GM10847 (cell line): ENCODE data around the gene TBX2.

Experiments used
- POLR2A ChIP-seq: IDR thresholded peaks from 2 replicates; pipeline ENCODE4 v1.6.1; 2011; ENCODE audit not compliant: insufficient read length; ENCODE audit errors: extremely low read depth

The TBX2 gene

DNA sequence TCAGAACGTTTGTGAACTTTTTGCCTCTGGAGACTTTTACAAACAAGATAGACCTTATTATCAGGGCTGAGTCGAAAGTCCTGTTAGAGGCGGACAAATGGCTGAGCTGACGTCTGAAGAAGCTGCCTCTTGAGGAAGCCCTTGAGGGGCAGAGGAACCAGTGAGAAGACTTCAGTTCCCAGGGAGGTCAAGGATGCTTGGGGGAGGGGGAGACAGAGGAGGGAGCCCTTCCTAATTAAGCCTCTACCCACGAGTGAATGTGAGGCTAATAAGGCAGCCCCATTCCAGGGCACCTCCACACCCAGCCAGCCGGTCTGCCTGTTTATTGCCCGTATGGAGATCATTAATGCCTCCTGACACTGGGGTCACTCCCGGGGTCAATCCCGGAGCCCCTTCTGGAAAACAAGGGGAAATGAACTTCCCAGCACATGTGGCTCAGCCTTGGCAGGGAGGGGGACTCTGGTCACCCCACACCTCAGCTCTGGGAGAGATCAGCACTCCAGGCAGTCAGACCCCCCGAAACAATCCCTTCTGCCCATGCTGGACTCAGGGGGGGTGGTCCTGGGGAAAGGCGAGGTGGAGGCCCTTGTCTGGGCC is 43.3 kb downstream of the TBX2 start:
- TF ChIP-seq POLR2A: no peak

DNA sequence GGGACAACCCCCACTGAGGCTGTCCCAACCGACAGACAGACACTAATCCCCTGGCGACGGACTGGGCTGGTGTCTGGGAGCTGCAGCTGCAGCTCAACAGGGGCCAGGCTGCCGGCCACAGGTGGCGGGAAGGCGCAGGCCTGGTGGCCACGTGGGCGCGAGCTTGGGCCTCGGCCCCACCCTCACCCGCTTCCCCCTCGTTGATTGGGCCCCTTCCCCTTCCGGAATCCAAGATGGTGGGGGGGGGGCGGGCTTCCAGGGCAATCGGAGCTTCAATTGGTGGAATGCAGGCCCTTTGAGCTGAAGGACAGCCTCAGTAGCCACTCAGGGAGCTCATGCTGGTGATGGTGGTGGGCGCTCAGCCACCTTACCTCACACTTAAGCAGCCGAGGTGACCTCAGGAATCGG is 43.8 kb downstream of the TBX2 start:
- no peak for TF ChIP-seq POLR2A

DNA sequence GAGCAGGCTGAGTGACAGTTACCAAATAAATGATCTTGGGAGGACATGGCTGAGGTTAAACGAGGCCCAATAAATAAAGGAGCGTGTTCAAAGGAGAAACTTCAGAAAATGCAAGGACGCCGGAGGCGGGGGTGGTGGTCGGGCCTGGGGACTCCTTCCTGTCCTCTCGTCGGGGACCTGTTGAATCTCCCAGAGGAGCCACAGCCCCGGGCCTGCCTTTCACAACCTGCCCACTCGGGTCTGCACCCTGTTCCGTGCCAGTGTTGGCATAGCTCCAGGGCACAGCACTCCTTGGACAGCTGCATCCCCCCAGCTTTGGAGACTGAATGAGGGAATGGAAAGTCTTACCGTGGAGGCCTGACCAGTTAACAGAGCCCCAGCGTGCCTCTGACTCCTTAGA is 44.4 kb downstream of the TBX2 start:
- TF ChIP-seq POLR2A: no peak

DNA sequence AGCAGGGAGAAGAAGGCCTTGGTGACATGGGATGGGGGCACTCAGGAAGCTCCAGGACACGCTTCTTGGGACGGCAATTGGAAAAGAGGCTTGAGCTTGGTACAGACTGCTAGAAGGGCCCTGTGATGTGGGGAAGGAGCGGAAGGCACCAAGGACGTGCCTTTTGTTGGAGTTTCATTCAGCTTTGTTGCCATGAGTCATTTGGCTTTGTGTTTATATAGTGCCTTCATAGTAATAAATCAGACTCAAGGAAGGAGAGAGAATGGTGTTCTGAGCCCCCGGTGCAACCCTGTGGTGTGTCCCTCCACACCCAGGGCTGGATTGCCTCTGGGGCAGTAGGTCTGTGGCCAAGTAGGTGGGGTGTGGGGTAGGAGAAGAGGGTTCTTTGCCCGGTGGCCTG is 45.2 kb downstream of the TBX2 start:
- no peak for TF ChIP-seq POLR2A

DNA sequence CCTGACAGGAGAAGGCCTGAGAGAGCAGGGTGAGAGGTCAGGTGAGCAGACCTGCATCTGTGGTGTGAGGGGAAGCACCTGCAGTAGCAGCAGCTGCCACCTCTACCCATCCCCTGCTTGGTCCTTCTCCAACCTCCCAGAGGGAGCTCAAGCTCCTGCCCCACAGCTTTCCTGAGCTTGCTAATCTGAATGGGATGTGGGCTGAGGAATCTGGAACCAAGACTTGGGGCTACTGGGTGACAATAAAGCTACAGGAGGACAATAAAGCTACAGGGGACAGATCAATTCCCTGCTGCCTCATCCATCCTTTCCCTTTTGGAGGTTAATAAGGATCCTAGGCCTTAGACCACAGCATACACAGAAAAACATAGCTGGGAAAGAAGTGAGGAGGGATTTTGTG is 47.7 kb downstream of the TBX2 start:
- TF ChIP-seq POLR2A: no peak

DNA sequence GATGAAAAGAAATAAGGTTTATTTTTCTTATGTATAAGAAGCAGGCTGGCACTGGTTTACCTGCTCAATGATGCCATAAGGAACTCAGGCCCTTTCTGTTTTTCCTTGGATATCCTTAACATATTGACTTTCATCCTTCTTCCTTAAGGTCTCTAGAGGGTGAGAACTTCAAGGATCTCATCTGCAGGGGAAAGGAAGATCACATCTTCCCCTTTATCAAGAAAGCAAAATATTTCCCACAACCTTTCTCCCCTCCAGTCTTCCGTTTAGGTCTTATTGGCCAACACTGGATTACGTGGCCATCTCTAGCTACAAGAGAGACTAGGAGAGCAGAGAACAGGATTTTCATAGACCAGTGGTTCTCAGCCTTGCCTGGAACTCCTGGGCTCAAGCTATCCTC is 48.4 kb downstream of the TBX2 start:
- TF ChIP-seq POLR2A: no peak

DNA sequence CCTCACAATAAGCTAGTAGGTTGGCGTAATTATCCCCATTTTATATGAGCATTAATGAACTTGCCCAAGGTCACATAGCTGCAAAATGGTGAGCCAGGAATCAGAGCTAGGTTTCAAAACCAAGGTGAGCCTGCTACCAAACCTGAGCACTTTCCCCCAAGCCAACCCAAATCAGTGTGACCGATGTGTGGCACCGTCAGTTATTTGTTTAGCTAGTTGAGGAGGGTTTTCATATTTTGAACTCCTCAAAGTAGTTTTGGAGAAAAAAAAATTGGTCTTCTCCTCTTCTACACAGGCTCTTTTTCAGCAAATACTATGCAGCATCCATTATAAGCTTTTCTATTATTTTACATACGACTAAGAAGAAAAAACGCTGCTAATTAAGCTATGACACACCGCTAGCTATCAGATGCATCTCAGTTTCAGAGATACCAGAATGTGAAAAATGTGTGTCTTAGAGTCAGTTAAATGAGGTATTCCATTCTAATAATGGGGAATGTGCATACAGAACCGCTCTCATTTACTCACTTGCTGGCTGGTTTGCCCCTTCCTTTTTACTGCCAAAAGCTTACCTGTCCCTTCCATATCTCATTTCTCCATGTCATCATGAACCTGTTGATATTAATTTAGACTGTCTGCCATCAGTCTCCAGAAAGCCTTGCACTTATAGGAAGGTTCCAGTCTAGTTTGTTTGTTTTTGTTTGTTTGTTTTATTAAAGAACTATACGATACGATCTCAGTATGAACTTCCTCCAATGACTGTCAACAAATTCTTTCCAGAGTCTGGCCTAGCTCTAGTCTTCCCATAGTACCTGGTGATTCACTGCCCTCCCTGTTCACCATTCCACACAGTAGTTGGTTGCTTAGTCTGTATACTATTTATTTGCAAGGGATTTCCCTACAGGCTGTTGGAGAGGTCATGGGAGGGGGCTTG is 50.3 kb downstream of the TBX2 start:
- no peak for TF ChIP-seq POLR2A

DNA sequence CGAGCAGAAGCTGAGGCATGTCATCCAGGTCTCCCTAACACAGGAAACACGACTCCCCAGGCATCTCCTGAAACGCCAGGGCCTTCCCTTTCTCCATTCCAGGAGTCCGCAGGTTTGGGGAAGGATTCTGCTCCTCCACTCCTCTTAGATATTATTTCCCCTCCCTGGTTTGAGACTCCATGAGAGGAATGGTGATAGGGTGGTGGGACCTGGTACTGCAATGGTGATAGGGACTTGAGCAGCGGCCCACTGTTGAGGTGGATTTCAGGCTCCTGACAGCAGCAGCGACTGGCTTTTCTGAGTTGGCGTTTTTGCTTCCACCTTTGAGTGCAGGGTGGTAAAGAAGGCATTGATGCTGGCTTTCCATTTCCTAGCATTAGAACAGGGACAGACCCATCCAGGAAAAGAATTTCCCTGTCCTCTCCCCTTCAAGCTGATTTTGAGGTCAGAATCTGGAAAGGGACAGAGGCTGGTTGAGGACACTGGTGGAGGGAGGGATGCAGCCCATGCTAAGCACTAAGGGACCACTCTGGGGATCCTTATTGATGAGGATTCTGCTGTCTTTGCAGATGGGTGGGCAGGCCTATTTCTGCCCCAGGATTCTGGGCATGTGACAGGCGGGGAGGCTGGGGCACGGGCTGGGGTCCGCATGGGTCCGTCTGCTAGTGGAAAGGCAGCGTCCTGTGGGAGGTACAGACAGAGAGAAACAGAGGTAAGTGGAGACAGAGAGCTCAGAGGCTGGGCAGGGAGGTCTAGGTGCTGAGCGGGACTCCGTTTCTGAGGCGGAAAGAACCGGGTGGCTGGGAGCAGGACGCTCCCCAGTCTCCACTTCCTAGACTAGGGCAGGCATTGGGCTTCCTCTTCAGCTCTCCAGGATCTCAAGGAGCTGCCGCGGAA is 51.2 kb downstream of the TBX2 start:
- TF ChIP-seq POLR2A: no peak

DNA sequence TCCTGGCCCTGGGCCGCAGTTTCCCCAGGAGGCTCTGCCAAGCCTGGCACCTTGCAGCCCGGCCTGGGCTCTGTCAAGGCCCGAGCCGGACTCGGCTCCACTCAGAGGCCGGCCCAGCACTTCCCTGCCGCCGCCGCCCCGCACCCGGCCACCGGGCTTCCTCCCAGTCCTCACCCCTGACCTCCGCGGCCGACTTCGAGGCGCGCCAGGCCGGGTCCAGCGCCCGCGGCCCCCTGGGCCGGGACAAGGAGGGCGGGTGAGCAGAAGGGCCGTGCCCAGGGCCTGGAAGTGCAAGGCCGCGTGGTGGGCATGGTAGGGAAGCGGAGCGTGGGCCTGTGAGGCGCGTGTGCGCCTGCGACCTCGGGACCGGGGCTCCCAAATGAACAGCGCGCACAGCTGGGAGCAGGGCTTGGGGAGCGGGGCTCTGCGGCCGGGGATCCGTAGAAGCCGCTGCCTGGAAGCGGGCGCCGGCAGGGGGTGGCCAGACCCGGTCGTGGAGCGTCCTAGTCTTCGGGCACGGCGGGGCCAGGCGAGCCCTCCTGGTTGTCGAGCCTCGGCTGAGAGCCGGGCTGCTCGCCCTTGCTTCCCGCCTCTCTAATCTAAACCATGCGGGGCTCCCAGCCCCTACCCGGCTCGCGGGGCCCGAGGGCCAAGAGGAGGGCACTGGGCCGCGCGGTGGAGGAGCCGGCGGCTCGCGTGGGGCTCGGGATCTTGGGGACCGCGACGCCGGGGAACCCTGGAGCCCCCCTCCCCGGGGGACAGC is 52.1 kb downstream of the TBX2 start:
- no peak for TF ChIP-seq POLR2A

DNA sequence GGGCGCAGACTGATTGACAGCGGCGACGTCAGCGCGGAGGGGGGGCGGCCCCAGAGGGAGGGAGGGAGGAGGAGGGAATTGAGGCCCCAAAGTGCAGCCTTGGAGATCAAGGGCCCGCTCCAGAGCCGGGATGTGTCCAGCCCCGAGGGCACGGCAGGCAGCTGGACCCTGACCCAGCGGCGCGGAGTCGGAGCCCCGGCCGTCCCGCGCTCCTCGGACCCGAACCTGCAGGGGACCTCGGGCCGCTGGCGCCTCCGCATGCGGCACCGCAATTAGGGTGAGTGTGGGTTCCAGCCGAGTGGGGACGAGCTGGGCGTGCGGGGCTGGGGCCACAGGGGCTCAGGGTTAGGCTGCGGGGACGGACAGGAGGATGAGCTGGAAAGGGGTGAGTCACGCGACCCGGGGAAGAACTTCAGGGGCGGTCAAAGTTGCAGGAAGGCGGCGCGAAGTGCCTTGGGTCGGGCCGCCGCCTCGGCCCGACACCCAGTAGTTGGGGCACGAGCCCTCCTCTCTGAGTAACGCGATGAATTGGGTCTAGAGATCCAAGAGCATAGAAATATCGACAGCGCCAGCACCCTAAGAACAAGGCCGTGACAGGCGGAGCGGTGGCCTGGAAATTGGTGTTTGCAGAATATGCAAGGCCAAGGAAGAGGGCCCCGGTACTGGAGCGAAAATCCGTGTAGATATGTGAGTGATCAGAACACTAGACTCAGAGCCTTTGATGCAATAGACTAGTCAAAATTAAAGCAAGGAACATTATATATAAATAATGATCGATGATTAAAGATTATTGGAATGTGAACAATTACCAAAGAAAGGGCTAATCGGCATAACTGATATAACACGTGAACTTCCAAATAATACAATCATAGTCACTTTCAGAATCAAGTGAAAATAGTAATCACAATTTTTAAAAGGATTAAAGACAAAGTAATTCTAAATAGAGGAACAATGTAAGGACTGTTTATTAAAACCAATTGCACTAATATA is 53.0 kb downstream of the TBX2 start, which contains the start of gene TBX4:
Gene TBX4 (plus strand): TSS at position 122 of the 990 bp plus-strand sequence. CDS start 4,069 bp downstream, outside the sequence.
- TF ChIP-seq POLR2A: no peak

DNA sequence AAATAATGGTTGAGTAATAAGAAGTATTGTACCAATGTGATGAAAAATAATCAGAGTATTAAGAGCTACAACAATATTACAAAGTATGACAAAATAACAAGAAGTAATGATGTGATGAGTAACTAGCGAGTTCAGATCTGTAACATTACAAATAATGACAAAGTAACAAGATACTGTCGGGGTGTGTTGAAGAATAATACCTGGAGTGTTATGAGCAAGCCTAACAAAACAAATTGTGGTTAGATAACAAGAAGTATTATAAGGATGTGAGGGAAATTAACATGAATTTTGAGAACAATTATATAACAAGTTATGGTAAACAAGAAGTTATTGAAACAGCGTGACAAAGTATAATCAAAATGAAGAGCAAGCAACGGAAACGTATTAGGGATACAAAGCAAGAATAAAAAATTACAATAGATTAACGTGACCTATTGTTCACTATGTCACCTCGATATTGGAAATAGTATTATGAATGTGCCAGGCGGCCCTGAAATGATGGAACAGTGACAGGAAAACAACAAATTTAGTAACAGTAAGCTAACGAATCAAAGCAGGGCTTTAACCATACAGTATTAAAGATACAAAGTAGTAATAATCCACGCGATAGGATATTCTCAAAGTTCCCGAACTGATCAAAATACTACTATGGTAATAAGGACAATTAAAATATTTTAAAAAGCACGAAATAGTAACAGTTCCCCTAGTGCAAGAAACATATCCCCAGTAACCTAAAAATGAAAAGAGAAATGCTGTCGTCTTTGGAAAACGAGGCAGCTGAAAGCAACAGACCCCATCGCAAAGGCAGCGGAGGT is 54.1 kb downstream of the TBX2 start:
- TF ChIP-seq POLR2A: no peak

DNA sequence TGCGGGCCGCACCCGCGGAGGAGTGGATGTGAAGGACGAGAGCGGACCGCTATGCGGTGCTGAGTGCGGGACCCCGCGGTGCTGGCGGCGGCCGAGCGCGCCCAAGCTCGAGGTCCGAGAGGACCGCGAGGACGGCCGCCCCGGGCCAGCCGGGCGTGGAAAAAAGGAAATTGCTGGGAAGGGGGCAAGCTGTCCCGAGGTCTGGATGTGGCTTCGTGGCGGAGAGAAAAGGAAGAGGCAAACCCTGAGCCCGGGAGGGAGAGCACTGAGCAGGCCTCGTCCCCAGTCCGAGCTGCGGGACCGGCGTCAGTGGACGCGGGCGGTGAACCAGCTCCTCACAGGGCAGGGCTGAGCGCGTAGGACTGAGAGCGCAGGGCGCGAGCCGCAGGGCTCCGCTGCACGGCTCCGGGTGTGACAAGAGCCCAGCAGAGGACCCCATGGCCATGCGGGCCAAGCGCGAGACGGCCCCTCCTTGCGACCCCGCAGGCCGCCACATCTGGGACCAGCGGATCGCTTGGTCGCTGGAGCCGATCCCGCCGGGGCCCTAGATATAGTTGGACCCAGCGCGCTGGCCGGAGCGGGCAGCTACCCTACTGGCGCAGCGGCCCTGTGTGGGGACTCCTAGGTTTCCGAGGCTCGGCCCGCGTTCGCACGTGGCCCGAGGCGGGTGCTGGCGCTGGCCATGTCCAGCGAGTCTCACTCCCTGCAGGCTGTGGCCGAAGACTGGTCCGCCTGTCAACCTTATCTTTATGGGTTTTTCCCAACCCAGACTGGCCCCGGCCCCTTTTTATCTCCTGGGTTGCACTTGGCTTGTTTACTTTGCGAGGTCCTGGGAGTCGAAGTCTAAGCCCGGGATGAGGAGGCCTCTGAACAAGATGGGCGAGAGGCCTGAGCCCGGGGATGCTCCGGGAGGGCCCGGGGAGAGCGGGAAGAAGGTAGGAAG is 55.0 kb downstream of the TBX2 start:
- no peak for TF ChIP-seq POLR2A
